HepG2 (cell line): ENCODE results near the gene CCL4. TPM values are rescaled to one million over a fixed set of nuclear protein-coding genes. Genes with fewer than 3 reads are reported as not detected.

Experiments used
- EEA1 ChIP-seq: sonication (generic); formaldehyde crosslinking; IDR thresholded peaks from 2 replicates; pipeline ENCODE4 v1.5.1; 2020; ENCODE audit warnings: mild to moderate bottlenecking, missing genetic modification reagents, borderline replicate concordance
- HES4 ChIP-seq: sonication (generic); formaldehyde crosslinking; IDR thresholded peaks from 2 replicates; pipeline ENCODE4 v1.9.0; 2021; ENCODE audit warnings: mild to moderate bottlenecking, missing genetic modification reagents, borderline replicate concordance
- HNF4A ChIP-seq: sonication (generic); formaldehyde crosslinking; IDR thresholded peaks from 2 replicates; pipeline ENCODE4 v1.4.0; 2020; ENCODE audit warnings: missing genetic modification reagents
- TBP ChIP-seq: sonication (generic); formaldehyde crosslinking; IDR thresholded peaks from 2 replicates; pipeline ENCODE4 v1.5.0; 2020; ENCODE audit warnings: missing genetic modification reagents
- ZFP90 ChIP-seq: sonication (generic); formaldehyde crosslinking; IDR thresholded peaks from 2 replicates; pipeline ENCODE4 v1.8.0; 2022; ENCODE audit warnings: missing genetic modification reagents, mild to moderate bottlenecking, inconsistent platforms, borderline replicate concordance
- ZNF296 ChIP-seq: sonication (generic); formaldehyde crosslinking; conservative IDR thresholded peaks from 2 replicates; pipeline ENCODE4 v1.5.0; 2020; ENCODE audit warnings: mild to moderate bottlenecking, missing genetic modification reagents
- ZNF343 ChIP-seq: sonication (generic); formaldehyde crosslinking; IDR thresholded peaks from 2 replicates; pipeline ENCODE4 v1.4.0; 2020; ENCODE audit warnings: mild to moderate bottlenecking, missing genetic modification reagents
- ZNF646 ChIP-seq: sonication (generic); formaldehyde crosslinking; IDR thresholded peaks from 2 replicates; pipeline ENCODE4 v1.9.0; 2021; ENCODE audit warnings: mild to moderate bottlenecking, missing genetic modification reagents
- polyA plus RNA-seq, 8 experiments: library from polyadenylated mRNA; depleted of rRNA in 3 of 8; stranded (reverse) in 7 of 8; unstranded in 1 of 8; fragments of >200 nt; fragmentation: Illumina TruSeq in 4 of 8; extraction: Trizol in 4 of 8; gene quantifications; 2 replicates each; pipeline versions ENCODE4 v1.2.1 to v1.2.3, GENCODE V29; 2011 to 2016; ENCODE audit warnings: low read depth in 4 of 8, missing spikeins in 1 of 8, mixed read lengths in 1 of 8; ENCODE audit not compliant: insufficient read depth in 1 of 8
- total RNA-seq, 5 experiments: library from RNA; depleted of rRNA; stranded (reverse); fragments of >200 nt; fragmentation: Illumina TruSeq; extraction: Trizol; gene quantifications; 2 replicates each; pipeline ENCODE4 v1.2.3, GENCODE V29; 2016; ENCODE audit warnings: low read depth in 1 of 5

Gene CCL4
- total and polyA plus RNA-seq, 2 of the 13 experiments (the other 11 are each of a cell fraction or from before 2014, with no cell fraction given): not detected

DNA sequence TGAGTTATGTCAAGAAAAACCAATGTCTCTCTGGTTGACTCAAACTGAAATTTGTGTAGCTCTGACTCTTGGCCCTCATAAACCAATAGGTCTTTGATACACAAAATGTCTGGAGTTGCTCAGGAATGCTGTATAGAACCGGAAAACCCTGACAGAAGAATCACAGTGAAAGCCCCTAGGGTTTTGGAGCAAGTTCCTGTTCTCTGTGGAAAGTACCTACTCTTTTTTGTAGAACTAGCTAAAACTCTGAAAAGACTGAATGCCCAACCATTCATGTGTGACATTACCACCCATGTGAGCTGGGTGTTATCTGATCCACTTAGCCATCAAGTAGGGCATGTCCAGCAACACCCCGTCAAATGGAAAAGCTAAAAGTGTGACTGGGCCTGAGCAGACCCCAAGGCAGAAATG lies 28.8 kb downstream of the CCL4 start (continued):
- no peak for TF ChIP-seq ZFP90 (CRISPR knock-in tag)
- no peak for TF ChIP-seq ZNF343
- no peak for TF ChIP-seq ZNF296 (CRISPR knock-in tag)
- no peak for TF ChIP-seq HNF4A (CRISPR knock-in tag)
- no peak for TF ChIP-seq EEA1 (CRISPR knock-in tag)
- TF ChIP-seq ZNF646: no peak
- no peak for TF ChIP-seq HES4
- no peak for TF ChIP-seq TBP (CRISPR knock-in tag)
